HG02642 (cell line): ENCODE results near the gene GH1.
"Not testable (repeated sequence)": the region's sequence is repeated elsewhere in the genome, so short reads cannot be mapped to it uniquely, and the experiment has no call there.

Experiments used
- ATAC-seq: cut with Tn5 transposase; IDR thresholded peaks from one replicate; pipeline ENCODE4 v1.9.1; 2021; ENCODE audit warnings: mild to moderate bottlenecking; ENCODE audit not compliant: unreplicated experiment, poor library complexity

The GH1 gene

GRCh38 chr17:63869491-63870291 lies 48.9 kb downstream of the GH1 start:
- not testable (repeated sequence) for ATAC-seq
